T-helper 1 cell (primary cell): ENCODE data around the gene SZT2.
"Not testable (repeated sequence)": the region's sequence is repeated elsewhere in the genome, so short reads cannot be mapped to it uniquely, and the experiment has no call there.

ENCODE experiments used
- DNase-seq, 5 donors: peaks; one replicate each; pipeline ENCODE4 v3.0.0-alpha.2; 2012 to 2020

SZT2 gene

GRCh38 chr1:43458379-43458778 lies 68.7 kb downstream of the SZT2 start:
- DNase-seq, result not testable (repeated sequence)

- no peak for DNase-seq
Measured at GRCh38 chr1:43460988-43461693, 71.4 kb downstream of the SZT2 start.

- DNase-seq, result no peak
Measured at GRCh38 chr1:43463479-43463878, 73.8 kb downstream of the SZT2 start.

- no peak for DNase-seq
Measured at GRCh38 chr1:43464681-43465504, 75.2 kb downstream of the SZT2 start.

GRCh38 chr1:43465505-43466067 lies 75.9 kb downstream of the SZT2 start:
- DNase-seq, result no peak

GRCh38 chr1:43466403-43466802 lies 76.7 kb downstream of the SZT2 start:
- DNase-seq, result no peak

- no peak for DNase-seq
Measured at GRCh38 chr1:43468414-43468813, 78.7 kb downstream of the SZT2 start.

- no peak for DNase-seq
Measured at GRCh38 chr1:43469932-43470331, 80.2 kb downstream of the SZT2 start.

GRCh38 chr1:43472087-43472462 lies 82.4 kb downstream of the SZT2 start:
- no peak for DNase-seq

- DNase-seq, result not testable (repeated sequence)
Measured at GRCh38 chr1:43472463-43473151, 82.9 kb downstream of the SZT2 start.

- peak in 1 of 5 donors; percentile 41 for DNase-seq
Measured at GRCh38 chr1:43473463-43473862, 83.8 kb downstream of the SZT2 start.

- not testable (repeated sequence) for DNase-seq
Measured at GRCh38 chr1:43475611-43476401, 86.1 kb downstream of the SZT2 start.

- DNase-seq, result no peak
Measured at GRCh38 chr1:43477716-43478115, 88.0 kb downstream of the SZT2 start.

GRCh38 chr1:43479414-43479813 lies 89.7 kb downstream of the SZT2 start:
- no peak for DNase-seq

GRCh38 chr1:43481491-43481890 lies 91.8 kb downstream of the SZT2 start:
- DNase-seq, result no peak

GRCh38 chr1:43482215-43482614 lies 92.5 kb downstream of the SZT2 start:
- DNase-seq, result peak in 1 of 5 donors; percentile 6

- DNase-seq, result no peak
Measured at GRCh38 chr1:43484367-43484766, 94.7 kb downstream of the SZT2 start.

GRCh38 chr1:43488165-43488564 lies 98.5 kb downstream of the SZT2 start:
- no peak for DNase-seq

- no peak for DNase-seq
Measured at GRCh38 chr1:43491061-43491460, 101.4 kb downstream of the SZT2 start.

- no peak for DNase-seq
Measured at GRCh38 chr1:43492826-43493225, 103.1 kb downstream of the SZT2 start.

- no peak for DNase-seq
Measured at GRCh38 chr1:43493661-43494450, 104.2 kb downstream of the SZT2 start.

GRCh38 chr1:43495204-43495603 lies 105.5 kb downstream of the SZT2 start:
- DNase-seq, result no peak
